Activated T-cell treated with anti-CD3 and anti-CD28 coated beads for 48 hours (primary cell): ENCODE data around the gene LRRC36.
A peak's percentile ranks its signal among the peaks of the same experiment; 100 is the strongest.
"Not testable (repeated sequence)": the region's sequence is repeated elsewhere in the genome, so short reads cannot be mapped to it uniquely, and the experiment has no call there.

ENCODE experiments used
- DNase-seq: peaks from one replicate; pipeline ENCODE4 v3.0.0-alpha.2; 2020; ENCODE audit warnings: low read depth

The LRRC36 gene

DNA sequence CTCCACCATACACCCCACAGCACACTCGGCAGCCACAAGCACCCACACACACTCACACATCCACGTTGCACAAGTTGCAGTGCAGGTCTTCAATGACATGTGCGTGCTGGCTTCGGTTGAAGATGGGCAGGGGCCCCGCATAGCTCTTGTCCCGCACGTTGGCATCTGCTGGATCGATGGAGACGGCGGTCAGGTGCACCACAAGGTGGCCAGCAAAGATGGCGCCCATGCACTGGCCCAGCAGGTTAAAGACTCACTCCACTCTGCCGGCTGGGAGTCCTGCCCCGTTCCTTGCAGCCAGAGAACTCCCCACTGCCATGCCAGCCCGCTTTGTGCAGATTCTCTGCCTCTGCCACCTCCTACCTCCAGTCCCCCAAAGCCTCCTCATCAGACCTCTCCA is 74.3 kb downstream of the LRRC36 start:
- DNase-seq: no peak

- no peak for DNase-seq
These were observed 77.5 kb downstream of the LRRC36 start for GRCh38 chr16:67403976-67404555.

DNA sequence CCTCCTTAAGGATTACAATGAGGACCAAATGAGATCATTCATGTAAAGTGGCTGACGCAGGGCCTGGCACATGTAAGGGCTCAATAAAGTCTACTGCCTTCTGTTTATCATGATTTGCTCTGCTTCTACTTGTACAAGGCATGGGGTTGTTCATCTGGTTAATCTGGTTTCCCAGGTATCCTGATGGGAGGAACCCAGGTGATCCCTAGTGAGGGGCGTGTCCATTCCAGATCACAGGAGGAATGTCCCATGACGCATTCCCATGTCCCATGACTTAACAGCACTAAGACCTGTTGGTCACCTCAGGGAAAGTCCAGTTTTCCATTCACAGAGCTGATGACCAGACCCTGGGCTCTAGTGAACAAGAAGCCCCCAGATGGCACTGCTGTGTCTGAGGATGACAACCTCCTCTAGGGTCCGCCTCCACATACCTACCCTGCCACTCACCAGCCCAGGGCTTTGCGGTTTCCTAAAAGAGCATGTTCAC is 78.2 kb downstream of the LRRC36 start:
- no peak for DNase-seq

DNA sequence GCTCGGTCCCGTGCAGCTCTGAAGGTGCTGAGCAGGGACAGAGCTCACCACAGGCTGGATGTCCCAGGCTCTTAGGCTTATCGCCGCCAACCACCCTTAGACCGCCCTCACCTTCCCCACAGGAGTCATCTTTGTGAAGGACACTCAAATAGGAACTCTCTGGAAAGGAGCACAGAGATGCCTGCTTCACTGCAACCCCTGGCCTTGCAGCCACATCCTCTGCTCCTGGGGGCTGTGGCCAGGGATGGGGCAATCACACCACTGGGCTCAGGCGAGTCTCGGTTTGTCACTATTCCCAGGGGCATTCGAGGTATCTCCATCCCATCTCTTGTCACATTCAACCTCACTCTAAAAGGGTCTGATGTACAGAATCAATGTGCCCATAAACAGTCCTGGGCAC is 78.7 kb downstream of the LRRC36 start:
- no peak for DNase-seq

GRCh38 chr16:67406111-67406971 is 79.7 kb downstream of the LRRC36 start:
- no peak for DNase-seq

- DNase-seq: no peak
These were observed 80.7 kb downstream of the LRRC36 start for GRCh38 chr16:67407176-67407787.

DNA sequence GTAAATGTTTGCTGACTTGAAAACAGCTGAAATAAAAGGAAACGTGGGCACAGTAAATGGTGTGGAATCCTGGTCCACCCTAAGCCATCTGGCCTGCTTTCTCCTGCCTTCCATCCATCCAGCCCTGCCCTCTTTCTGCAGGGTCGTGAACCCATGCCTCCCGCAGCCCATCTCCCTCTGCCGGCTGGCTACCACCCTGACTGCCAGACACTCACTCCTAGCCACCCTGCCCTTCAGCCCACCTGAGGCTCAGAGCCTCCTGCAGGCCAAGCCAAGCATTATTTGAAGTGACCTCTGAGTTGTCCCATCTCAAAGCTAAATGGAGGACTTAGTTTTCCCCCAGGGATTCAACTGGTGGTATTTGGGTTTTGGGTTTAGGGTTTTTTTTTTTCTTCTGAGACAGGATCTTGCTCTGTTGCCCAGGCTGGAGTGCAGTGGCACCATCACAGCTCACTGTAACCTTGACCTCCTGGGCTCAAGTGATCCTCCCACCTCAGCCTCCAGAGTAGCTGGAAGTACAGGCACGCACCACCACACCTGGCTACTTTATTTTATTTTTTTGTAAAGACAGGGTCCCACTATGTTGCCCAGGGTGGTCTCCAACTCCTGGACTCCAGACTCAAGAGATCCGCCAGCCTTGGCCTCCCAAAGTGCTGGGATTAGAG is 81.3 kb downstream of the LRRC36 start:
- no peak for DNase-seq

- no peak for DNase-seq
These were observed 83.0 kb downstream of the LRRC36 start for GRCh38 chr16:67409631-67410030.

- no peak for DNase-seq
These were observed 84.7 kb downstream of the LRRC36 start for GRCh38 chr16:67411339-67411738.

GRCh38 chr16:67412294-67412693 is 85.7 kb downstream of the LRRC36 start:
- no peak for DNase-seq

GRCh38 chr16:67413978-67414911 is 87.6 kb downstream of the LRRC36 start:
- DNase-seq: no peak

GRCh38 chr16:67415421-67415820 is 88.8 kb downstream of the LRRC36 start:
- DNase-seq: not testable (repeated sequence)

- peak; percentile 65 for DNase-seq
These were observed 89.5 kb downstream of the LRRC36 start, which contains the start of gene ZDHHC1 for GRCh38 chr16:67415872-67416793. Gene ZDHHC1, minus strand, starts transcription at chr16:67416477. Its CDS starts 8,702 bp downstream, at chr16:67407775.

- no peak for DNase-seq
These were observed 90.9 kb downstream of the LRRC36 start for GRCh38 chr16:67417333-67418061.

DNA sequence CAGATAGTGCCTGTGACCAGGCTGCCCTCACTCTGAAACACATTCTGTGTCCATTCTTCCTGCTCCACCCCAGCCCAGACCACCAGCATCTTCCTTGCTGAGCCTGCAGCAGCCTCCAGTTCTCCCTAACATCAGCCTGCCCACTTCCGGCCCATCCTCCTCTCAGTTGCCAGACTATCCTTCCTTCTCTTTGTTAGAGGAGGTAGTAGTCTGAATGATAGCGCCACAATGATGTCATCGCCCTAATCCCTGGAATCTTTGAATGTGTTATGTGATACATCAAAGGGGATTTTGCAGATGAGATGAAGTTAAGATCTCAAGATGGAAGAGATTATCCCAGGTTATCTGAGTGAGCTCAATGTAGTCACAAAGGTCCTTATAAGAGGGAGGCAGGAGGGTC is 92.9 kb downstream of the LRRC36 start:
- DNase-seq: no peak

DNA sequence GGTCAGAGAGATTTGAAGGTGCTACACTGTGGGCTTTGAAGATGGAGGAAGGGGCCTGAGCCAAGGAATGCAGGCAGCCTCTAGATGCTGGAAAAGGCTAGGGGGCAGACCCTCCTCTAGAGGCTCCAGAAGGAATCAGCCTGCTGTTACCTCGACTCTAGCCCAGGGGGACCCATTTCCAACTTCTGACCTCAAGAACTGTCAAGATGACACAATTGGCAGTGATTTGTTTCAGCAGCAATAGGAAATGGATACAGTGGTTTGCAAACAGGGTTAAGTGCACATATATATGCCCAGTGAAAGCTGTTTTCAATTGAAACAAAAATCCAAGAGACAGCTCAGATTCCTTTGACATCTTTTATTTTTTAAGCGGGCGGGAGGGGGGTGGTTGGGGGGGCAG is 93.3 kb downstream of the LRRC36 start:
- DNase-seq: no peak

GRCh38 chr16:67421030-67421429 is 94.4 kb downstream of the LRRC36 start:
- no peak for DNase-seq

DNA sequence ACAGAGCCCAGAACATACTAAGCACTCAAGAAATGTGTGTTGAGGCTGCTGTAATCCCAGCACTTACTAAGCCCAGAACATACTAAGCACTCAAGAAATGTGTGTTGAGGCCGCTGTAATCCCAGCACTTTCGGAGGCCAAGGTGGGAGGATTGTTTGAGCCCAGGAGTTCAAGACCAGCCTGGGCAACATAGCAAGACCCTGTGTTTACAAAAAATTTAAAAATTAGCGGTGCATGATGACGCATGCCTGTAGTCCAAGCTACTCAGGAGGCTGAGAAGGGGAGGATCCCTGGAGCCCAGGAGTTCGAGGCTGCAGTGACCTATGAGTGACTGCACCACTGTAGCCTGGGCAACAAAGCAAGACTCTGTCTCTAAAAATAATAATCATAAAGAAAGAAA is 96.4 kb downstream of the LRRC36 start:
- DNase-seq: no peak

- no peak for DNase-seq
These were observed 97.1 kb downstream of the LRRC36 start for GRCh38 chr16:67423611-67424260.
